CD4-positive, alpha-beta T cell (primary cell): ENCODE measurements around the gene ZNF469. TPM values are rescaled to one million over a fixed set of nuclear protein-coding genes. Genes with fewer than 3 reads are reported as not detected.

ENCODE experiments used
- ATAC-seq: fragments of 200-7000 bp; cut with Tn5 transposase; one replicate; pipeline ENCODE4 v1.10.0; 2022; ENCODE audit warnings: mild to moderate bottlenecking; ENCODE audit not compliant: poor library complexity
- CTCF ChIA-PET: fragments of 350-600 bp; sonication (Branson Sonifier 250); formaldehyde crosslinking; loops from one replicate; lab custom pipeline; 2021; ENCODE audit warnings: antibody characterized with exemption, inconsistent platforms; lab: Charles Lee
- POLR2A ChIA-PET: fragments of 350-600 bp; sonication (Branson Sonifier 250); formaldehyde crosslinking; loops from one replicate; lab custom pipeline; 2021; ENCODE audit warnings: antibody characterized with exemption, inconsistent platforms; lab: Charles Lee
- DNase-seq, 14 experiments: peaks; one replicate each; pipeline ENCODE4 v3.0.0-alpha.2; 2013 to 2020; ENCODE audit warnings: mixed read lengths in 2 of 14
- H3K27ac ChIP-seq, 2 donors: one replicate each; pipeline versions ENCODE4 v1.5.1 to v1.7.0; 2013; ENCODE audit warnings: low read length in 2 of 2, low read depth in 1 of 2, mild to moderate bottlenecking in 1 of 2
- H3K27me3 ChIP-seq, 2 experiments: 1 replicate in 1 of 2; 2 replicates in 1 of 2; pipeline versions ENCODE4 v1.6.1 to v1.7.0; 2013; ENCODE audit warnings: low read length in 2 of 2, control low read depth in 1 of 2, mild to moderate bottlenecking in 1 of 2, moderate library complexity in 1 of 2; ENCODE audit not compliant: insufficient read depth in 2 of 2, control insufficient read depth in 1 of 2
- H3K36me3 ChIP-seq: one replicate; pipeline ENCODE4 v1.6.1; 2013; ENCODE audit warnings: low read length, control low read depth; ENCODE audit not compliant: insufficient read depth
- H3K4me1 ChIP-seq: one replicate; pipeline ENCODE4 v1.6.1; 2013; ENCODE audit warnings: low read length, control low read depth; ENCODE audit not compliant: insufficient read depth
- H3K4me3 ChIP-seq: one replicate; pipeline ENCODE4 v1.5.1; 2013; ENCODE audit warnings: mild to moderate bottlenecking, low read length, moderate library complexity
- H3K9me3 ChIP-seq, 2 experiments: 1 replicate in 1 of 2; 2 replicates in 1 of 2; pipeline versions ENCODE4 v1.6.1 to v1.7.0; 2013; ENCODE audit warnings: low read length in 2 of 2, mild to moderate bottlenecking in 2 of 2, control low read depth in 1 of 2, moderate library complexity in 1 of 2; ENCODE audit not compliant: control insufficient read depth in 1 of 2, insufficient read depth in 1 of 2
- H3K27ac Mint-ChIP-seq: one replicate; pipeline ENCODE4 v1.8.0; 2020; ENCODE audit warnings: mixed read lengths
- H3K27me3 Mint-ChIP-seq: one replicate; pipeline ENCODE4 v1.8.0; 2021; ENCODE audit warnings: mixed read lengths
- H3K36me3 Mint-ChIP-seq: one replicate; pipeline ENCODE4 v1.8.0; 2021; ENCODE audit warnings: low read depth, mixed read lengths
- H3K4me1 Mint-ChIP-seq: one replicate; pipeline ENCODE4 v1.8.0; 2021; ENCODE audit warnings: low read depth, mixed read lengths
- H3K4me3 Mint-ChIP-seq: one replicate; pipeline ENCODE4 v1.8.0; 2020; ENCODE audit warnings: mild to moderate bottlenecking, mixed read lengths
- H3K9me3 Mint-ChIP-seq: one replicate; pipeline ENCODE4 v1.8.0; 2020; ENCODE audit warnings: mixed read lengths
- intact Hi-C, 2 experiments: fragments of 100-400 bp; cut with DNase I in 1 of 2; cut with micrococcal nuclease in 1 of 2; formaldehyde crosslinking; loops; one replicate each; pipeline versions ENCODE4 v1.15.1 to v1.9.0; 2023 to 2025; cut with DNase I, micrococcal nuclease
- total RNA-seq, 174 experiments: library from RNA in 2 of 174; stranded (reverse) in 2 of 174; gene quantifications; one replicate each; pipeline ENCODE4 v1.2.3 and lab custom pipeline; 2021 to 2026
- TF ChIP-seq, protein P1 (sequence below): fragments of 200-600 bp; IDR thresholded peaks from one replicate; pipeline ENCODE4 v1.8.0; 2022; ENCODE audit warnings: antibody characterized with exemption, mild to moderate bottlenecking

The ZNF469 gene
- total RNA-seq, 2 experiments from 2014 or later, result 0.74 to 0.75 TPM

- Mint-ChIP-seq H3K36me3 (no peaks in the 10 kb centered on the region), H3K4me1 (peaks cover 7% of the 10 kb centered on the region), H3K27me3 (peaks cover 13% of the 10 kb centered on the region), H3K27ac (no peak overlapping the region), H3K9me3 (no peaks in the 10 kb centered on the region), H3K4me3 (no peak overlapping the region)
- ChIA-PET CTCF (no interaction called here), POLR2A (no interaction called here)
- Histone ChIP-seq H3K4me1 (peaks cover 6% of the 10 kb centered on the region), H3K4me3 (no peak overlapping the region), H3K27ac (no peak overlapping the region), H3K9me3 (peaks cover 0 to 20% of the 10 kb centered on the region in 2 experiments), H3K36me3 (no peaks in the 10 kb centered on the region), H3K27me3 (peaks cover 0 to 2% of the 10 kb centered on the region in 2 experiments)
- TF ChIP-seq, protein P1, sequence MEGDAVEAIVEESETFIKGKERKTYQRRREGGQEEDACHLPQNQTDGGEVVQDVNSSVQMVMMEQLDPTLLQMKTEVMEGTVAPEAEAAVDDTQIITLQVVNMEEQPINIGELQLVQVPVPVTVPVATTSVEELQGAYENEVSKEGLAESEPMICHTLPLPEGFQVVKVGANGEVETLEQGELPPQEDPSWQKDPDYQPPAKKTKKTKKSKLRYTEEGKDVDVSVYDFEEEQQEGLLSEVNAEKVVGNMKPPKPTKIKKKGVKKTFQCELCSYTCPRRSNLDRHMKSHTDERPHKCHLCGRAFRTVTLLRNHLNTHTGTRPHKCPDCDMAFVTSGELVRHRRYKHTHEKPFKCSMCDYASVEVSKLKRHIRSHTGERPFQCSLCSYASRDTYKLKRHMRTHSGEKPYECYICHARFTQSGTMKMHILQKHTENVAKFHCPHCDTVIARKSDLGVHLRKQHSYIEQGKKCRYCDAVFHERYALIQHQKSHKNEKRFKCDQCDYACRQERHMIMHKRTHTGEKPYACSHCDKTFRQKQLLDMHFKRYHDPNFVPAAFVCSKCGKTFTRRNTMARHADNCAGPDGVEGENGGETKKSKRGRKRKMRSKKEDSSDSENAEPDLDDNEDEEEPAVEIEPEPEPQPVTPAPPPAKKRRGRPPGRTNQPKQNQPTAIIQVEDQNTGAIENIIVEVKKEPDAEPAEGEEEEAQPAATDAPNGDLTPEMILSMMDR, result no peak
- DNase-seq (no peak), ATAC-seq (no peak)
- intact Hi-C loops, result no loop called here
Measured at GRCh38 chr16:88334778-88335720, 47.7 kb upstream of the ZNF469 start.

GRCh38 chr16:88337021-88337420, 45.7 kb upstream of the ZNF469 start:
- TF ChIP-seq, protein P1, result no peak
- peaks cover 0 to 27% of the 10 kb centered on the region in 2 experiments for H3K9me3 ChIP-seq
- H3K27ac ChIP-seq, result no peak overlapping the region
- Mint-ChIP-seq H3K4me1 (peaks cover 7% of the 10 kb centered on the region), H3K27me3 (peaks cover 13% of the 10 kb centered on the region), H3K4me3 (no peak overlapping the region), H3K9me3 (no peaks in the 10 kb centered on the region), H3K27ac (no peak overlapping the region), H3K36me3 (no peaks in the 10 kb centered on the region)
- DNase-seq (no peak), ATAC-seq (no peak)
- ChIA-PET CTCF (no interaction called here), POLR2A (no interaction called here)
- H3K4me1 ChIP-seq, result peaks cover 6% of the 10 kb centered on the region
- H3K4me3 ChIP-seq, result no peak overlapping the region
- H3K27me3 ChIP-seq, result peaks cover 0 to 2% of the 10 kb centered on the region in 2 experiments
- intact Hi-C loops, result no loop called here
- H3K36me3 ChIP-seq, result no peaks in the 10 kb centered on the region

- ChIA-PET POLR2A (no interaction called here), CTCF (no interaction called here)
- no peak overlapping the region for H3K27ac ChIP-seq
- H3K4me3 Mint-ChIP-seq, result no peak overlapping the region
- H3K36me3 ChIP-seq, result no peaks in the 10 kb centered on the region
- intact Hi-C loops, result no loop called here
- H3K4me3 ChIP-seq, result no peak overlapping the region
- peaks cover 0 to under 1% of the 10 kb centered on the region in 2 experiments for H3K27me3 ChIP-seq
- DNase-seq, result no peak
- H3K36me3 Mint-ChIP-seq, result no peaks in the 10 kb centered on the region
- H3K27me3 Mint-ChIP-seq, result peaks cover 13% of the 10 kb centered on the region
- H3K27ac Mint-ChIP-seq, result no peak overlapping the region
- no peak for ATAC-seq
- H3K9me3 Mint-ChIP-seq, result no peaks in the 10 kb centered on the region
- H3K4me1 ChIP-seq, result peaks cover 6% of the 10 kb centered on the region
- peaks cover 7% of the 10 kb centered on the region for H3K4me1 Mint-ChIP-seq
- TF ChIP-seq, protein P1, result no peak
- H3K9me3 ChIP-seq, result peaks cover 0 to 25% of the 10 kb centered on the region in 2 experiments
Measured at GRCh38 chr16:88337538-88337937, 45.2 kb upstream of the ZNF469 start.
